Stimulated activated naive B cell treated with anti-CD40 and anti-IgM and Interleukin-4, amounts not matched to agents 10 μg/mL and 1 μg/mL and 100 μg/mL, for 72 hours (primary cell): ENCODE measurements around the gene TMEM258.

Experiments
- ATAC-seq, 2 donors: fragments of 150-1000 bp; cut with Tn5 transposase; replicated peaks; 2 replicates each; pipeline ENCODE4 v1.10.0; 2021; ENCODE audit warnings: moderate library complexity in 1 of 2
- DNase-seq: peaks from one replicate; pipeline ENCODE4 v3.0.0; 2021
- H3K27ac Mint-ChIP-seq: one replicate; pipeline ENCODE4 v1.8.0; 2022; ENCODE audit warnings: mild to moderate bottlenecking, mixed read lengths
- H3K27me3 Mint-ChIP-seq, 2 donors: one replicate each; pipeline ENCODE4 v1.8.0; 2022; ENCODE audit warnings: mixed read lengths in 2 of 2
- H3K36me3 Mint-ChIP-seq, 2 donors: one replicate each; pipeline ENCODE4 v1.8.0; 2022; ENCODE audit warnings: mixed read lengths in 2 of 2, mild to moderate bottlenecking in 1 of 2
- H3K4me1 Mint-ChIP-seq, 2 donors: one replicate each; pipeline ENCODE4 v1.8.0; 2022; ENCODE audit warnings: mixed read lengths in 2 of 2, mild to moderate bottlenecking in 1 of 2
- H3K4me3 Mint-ChIP-seq, 2 donors: one replicate each; pipeline ENCODE4 v1.8.0; 2022; ENCODE audit warnings: mild to moderate bottlenecking in 2 of 2, mixed read lengths in 2 of 2, moderate library complexity in 1 of 2
- H3K9me3 Mint-ChIP-seq, 2 donors: one replicate each; pipeline ENCODE4 v1.8.0; 2022; ENCODE audit warnings: mixed read lengths in 2 of 2, mild to moderate bottlenecking in 1 of 2

Gene TMEM258

GRCh38 chr11:61779666-61780525 lies 12.5 kb downstream of the TMEM258 start:
- Mint-ChIP-seq H3K9me3 (no peaks in the 10 kb centered on the region), H3K27ac (peak overlapping the region; percentile 74), H3K27me3 (peaks cover 26 to 31% of the 10 kb centered on the region in 2 donors), H3K4me3 (no peak overlapping the region), H3K36me3 (peaks cover 19 to 32% of the 10 kb centered on the region in 2 donors), H3K4me1 (peaks cover 19 to 27% of the 10 kb centered on the region in 2 donors)
- ATAC-seq = no peak
- no peak for DNase-seq

GRCh38 chr11:61778920-61779650 lies 13.3 kb downstream of the TMEM258 start:
- Mint-ChIP-seq H3K36me3 (peaks cover 11 to 24% of the 10 kb centered on the region in 2 donors), H3K9me3 (no peaks in the 10 kb centered on the region), H3K27ac (no peak overlapping the region), H3K4me3 (no peak overlapping the region), H3K27me3 (peaks cover 31 to 35% of the 10 kb centered on the region in 2 donors), H3K4me1 (peaks cover 14 to 19% of the 10 kb centered on the region in 2 donors)
- DNase-seq (no peak), ATAC-seq (no peak)

GRCh38 chr11:61778357-61778886 lies 14.0 kb downstream of the TMEM258 start:
- H3K36me3 Mint-ChIP-seq = peaks cover 8 to 17% of the 10 kb centered on the region in 2 donors

DNA sequence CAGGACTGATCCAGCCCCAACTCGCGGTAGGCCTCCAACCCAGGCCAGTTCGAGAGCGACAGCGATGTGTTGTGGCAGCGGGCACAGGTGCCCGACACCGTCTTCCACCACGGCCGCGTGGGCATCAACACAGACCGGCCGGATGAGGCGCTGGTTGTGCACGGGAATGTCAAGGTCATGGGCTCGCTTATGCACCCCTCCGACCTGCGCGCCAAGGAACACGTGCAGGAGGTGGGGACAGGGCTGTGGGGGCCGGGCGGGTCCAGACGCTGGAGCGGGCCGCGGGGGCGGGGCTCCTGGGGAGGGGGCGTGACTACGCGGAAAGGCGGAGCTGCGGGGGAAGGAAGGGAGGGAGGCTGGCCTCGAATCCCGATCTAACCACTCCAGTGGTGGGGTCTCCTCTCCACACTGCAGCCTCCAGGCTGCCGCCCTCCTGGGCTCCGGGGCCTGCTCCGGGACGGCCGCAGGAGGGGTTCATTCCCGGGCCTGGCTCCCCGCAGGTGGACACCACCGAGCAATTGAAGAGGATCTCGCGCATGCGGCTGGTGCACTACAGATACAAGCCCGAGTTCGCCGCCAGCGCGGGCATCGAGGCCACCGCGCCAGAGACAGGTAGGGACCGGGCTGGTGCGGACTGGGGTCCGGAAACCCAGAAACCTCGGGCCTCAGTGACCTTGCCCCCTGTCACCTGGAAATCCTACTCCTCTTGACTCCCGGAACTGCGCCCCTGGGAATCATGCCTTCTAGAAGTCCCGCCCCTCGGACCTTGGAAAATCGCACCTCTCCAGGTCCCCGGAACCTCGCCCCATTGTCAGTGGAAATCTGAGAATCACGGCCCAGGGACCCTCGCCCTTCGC lies 14.9 kb downstream of the TMEM258 start:
- Mint-ChIP-seq H3K27me3 (peaks cover 31 to 39% of the 10 kb centered on the region in 2 donors), H3K4me3 (peak overlapping the region; percentile 57 to 60), H3K4me1 (peaks cover 12 to 19% of the 10 kb centered on the region in 2 donors), H3K36me3 (peaks cover 6 to 11% of the 10 kb centered on the region in 2 donors), H3K27ac (no peak overlapping the region), H3K9me3 (no peaks in the 10 kb centered on the region)
- peak; percentile 44 to 55 for ATAC-seq
- peak; percentile 16 for DNase-seq

More at GRCh38 chr11:61778357-61778886, 14.0 kb downstream of the TMEM258 start:
- no peak overlapping the region for H3K4me3 Mint-ChIP-seq
- no peaks in the 10 kb centered on the region for H3K9me3 Mint-ChIP-seq
- H3K4me1 Mint-ChIP-seq = peaks cover 12 to 19% of the 10 kb centered on the region in 2 donors
- DNase-seq (no peak), ATAC-seq (no peak)
- H3K27me3 Mint-ChIP-seq = peaks cover 31 to 35% of the 10 kb centered on the region in 2 donors
- no peak overlapping the region for H3K27ac Mint-ChIP-seq

DNA sequence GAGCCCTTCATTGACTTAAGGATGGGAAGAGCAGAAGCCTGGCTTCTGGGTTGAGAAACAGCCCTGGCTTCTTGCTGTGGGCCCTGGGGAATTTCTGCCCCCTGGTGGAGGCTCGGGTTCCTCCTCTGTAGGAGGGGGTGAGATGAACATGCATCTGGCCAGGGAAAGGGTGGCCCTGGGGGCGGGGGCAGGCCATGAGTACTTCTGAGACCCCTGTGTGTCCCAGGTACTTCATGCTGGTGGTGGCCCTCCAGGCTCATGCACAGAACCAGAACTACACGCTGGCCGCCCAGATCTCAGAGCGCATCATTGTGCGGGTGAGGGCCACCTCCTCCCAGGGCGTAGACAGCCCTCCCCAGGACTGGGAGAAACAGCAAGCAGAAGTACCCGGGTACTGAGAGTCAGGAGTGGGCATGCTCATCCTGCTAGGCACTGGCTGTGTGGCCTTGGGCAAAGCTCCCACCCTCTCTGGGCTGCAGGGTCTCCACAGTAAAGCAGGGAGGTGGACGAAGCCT lies 15.8 kb downstream of the TMEM258 start:
- DNase-seq = peak; percentile 38
- H3K4me1 Mint-ChIP-seq = peaks cover 12 to 19% of the 10 kb centered on the region in 2 donors
- no peak overlapping the region for H3K27ac Mint-ChIP-seq

DNA sequence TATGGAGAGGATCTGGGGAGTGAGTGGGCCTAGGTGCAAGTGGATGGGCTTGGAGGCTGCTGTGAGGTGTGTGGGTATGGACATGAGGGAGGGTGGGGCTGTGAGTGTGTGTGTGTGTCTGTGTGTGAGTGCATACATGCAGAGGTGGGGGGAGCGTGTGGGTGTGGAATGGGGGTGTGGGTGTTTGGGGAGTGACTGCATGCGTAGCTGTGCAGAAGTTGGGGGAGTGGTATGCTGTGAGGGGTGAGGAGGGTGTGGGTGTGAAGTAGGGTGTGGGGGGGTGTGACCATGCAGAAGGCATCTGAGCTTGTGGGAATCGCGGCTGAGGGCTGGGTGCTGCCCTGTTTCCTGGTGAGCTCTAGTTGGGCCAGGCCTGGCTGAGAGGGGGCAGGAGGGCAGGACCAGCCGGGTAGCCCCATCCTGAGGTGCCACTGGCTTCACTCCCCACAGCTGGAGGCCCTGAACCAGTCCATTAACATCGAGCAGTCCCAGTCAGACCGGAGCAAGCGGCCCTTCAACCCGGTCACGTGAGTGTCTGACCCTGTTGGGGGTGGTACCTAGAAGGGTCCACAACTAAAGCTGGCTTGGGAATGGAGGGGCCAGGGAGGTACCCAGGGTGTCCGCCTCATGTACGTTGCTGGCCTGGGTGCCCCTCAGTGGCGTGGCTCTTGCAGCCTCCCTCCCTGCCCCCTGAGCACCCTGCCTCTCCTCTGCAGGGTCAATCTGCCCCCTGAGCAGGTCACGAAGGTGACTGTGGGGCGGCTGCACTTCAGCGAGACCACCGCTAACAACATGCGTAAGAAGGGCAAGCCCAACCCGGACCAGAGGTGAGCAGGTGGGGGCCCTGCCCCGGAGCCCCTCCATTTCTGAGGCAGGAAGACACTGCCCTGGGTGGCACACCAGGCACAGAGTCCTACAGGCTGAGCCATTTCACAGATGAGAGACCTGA lies 16.5 kb downstream of the TMEM258 start:
- peak overlapping the region in 1 of 2 donors; percentile 1 for H3K4me3 Mint-ChIP-seq
- H3K9me3 Mint-ChIP-seq = no peaks in the 10 kb centered on the region
- H3K27me3 Mint-ChIP-seq = peaks cover 31 to 39% of the 10 kb centered on the region in 2 donors
- H3K36me3 Mint-ChIP-seq = peaks cover 2 to 9% of the 10 kb centered on the region in 2 donors
- peaks cover 12 to 19% of the 10 kb centered on the region in 2 donors for H3K4me1 Mint-ChIP-seq
- no peak overlapping the region for H3K27ac Mint-ChIP-seq
- DNase-seq (no peak), ATAC-seq (no peak)

More for the DNA sequence above, 15.8 kb downstream of the TMEM258 start:
- Mint-ChIP-seq H3K4me3 (peak overlapping the region; percentile 57 to 60), H3K9me3 (no peaks in the 10 kb centered on the region), H3K36me3 (peaks cover 2 to 9% of the 10 kb centered on the region in 2 donors), H3K27me3 (peaks cover 31 to 39% of the 10 kb centered on the region in 2 donors)
- peak; percentile 81 to 84 for ATAC-seq

DNA sequence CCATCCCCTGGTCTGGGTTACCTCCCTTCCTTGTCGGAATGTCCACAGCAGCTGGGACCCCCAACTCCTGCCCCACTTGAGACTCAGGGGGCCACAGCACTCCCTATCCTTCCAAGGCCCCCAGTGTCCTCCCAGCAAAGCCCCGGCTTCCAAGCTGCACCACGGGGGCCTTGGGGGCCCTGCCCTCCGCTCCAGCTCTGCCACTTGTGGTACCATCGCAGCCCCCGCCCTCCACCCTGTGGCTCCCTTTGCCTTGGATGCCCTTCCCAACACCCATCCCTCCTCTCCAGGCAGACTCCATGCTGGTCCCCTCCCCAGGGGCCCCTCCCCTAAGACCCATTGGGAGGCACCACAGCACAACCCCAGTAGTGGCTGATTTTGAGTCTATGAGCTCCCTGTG lies 17.3 kb downstream of the TMEM258 start:
- ATAC-seq (no peak), DNase-seq (no peak)
- peaks cover 31 to 39% of the 10 kb centered on the region in 2 donors for H3K27me3 Mint-ChIP-seq
- peak overlapping the region; percentile 80 for H3K27ac Mint-ChIP-seq
- no peaks in the 10 kb centered on the region for H3K9me3 Mint-ChIP-seq
- peaks cover 2 to 9% of the 10 kb centered on the region in 2 donors for H3K36me3 Mint-ChIP-seq
- H3K4me3 Mint-ChIP-seq = peak overlapping the region in 1 of 2 donors; percentile 1
- peaks cover 12 to 19% of the 10 kb centered on the region in 2 donors for H3K4me1 Mint-ChIP-seq

- peaks cover 31 to 35% of the 10 kb centered on the region in 2 donors for H3K27me3 Mint-ChIP-seq
- H3K36me3 Mint-ChIP-seq = peaks cover 0 to 5% of the 10 kb centered on the region in 2 donors
- no peak for ATAC-seq
Measured at GRCh38 chr11:61774411-61774810, 18.0 kb downstream of the TMEM258 start.

GRCh38 chr11:61773809-61774208 lies 18.6 kb downstream of the TMEM258 start:
- H3K27me3 Mint-ChIP-seq = peaks cover 31 to 35% of the 10 kb centered on the region in 2 donors
- ATAC-seq (no peak), DNase-seq (no peak)
- H3K9me3 Mint-ChIP-seq = no peaks in the 10 kb centered on the region
- H3K4me1 Mint-ChIP-seq = peaks cover 12 to 19% of the 10 kb centered on the region in 2 donors
- H3K4me3 Mint-ChIP-seq = no peak overlapping the region
- H3K36me3 Mint-ChIP-seq = peaks cover 0 to 5% of the 10 kb centered on the region in 2 donors
- no peak overlapping the region for H3K27ac Mint-ChIP-seq

More at GRCh38 chr11:61774411-61774810, 18.0 kb downstream of the TMEM258 start:
- H3K4me1 Mint-ChIP-seq = peaks cover 12 to 19% of the 10 kb centered on the region in 2 donors
- DNase-seq = no peak
- H3K9me3 Mint-ChIP-seq = no peaks in the 10 kb centered on the region
- H3K4me3 Mint-ChIP-seq = no peak overlapping the region
- H3K27ac Mint-ChIP-seq = peak overlapping the region; percentile 80

DNA sequence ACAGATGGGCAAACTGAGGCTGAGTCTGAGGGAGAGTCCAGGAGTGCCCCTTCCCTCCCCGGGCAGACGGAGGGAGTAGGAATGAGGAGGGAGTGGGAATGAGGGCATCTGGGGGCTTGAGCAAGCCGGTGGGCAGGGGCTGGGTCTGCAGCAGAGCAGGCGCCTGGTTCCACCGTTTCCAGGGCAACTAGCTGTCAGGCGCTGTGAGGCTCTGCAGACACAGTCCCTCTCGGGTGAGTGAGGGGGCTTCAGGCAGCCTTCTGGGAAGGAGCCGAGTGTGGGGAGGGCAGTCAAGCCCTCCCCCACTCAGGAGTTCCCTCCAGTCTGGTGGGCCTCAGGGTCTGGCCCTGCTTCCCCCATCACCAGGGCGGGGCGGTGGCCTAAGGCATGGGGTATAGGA lies 19.0 kb downstream of the TMEM258 start:
- DNase-seq = no peak
- Mint-ChIP-seq H3K27me3 (peaks cover 30 to 31% of the 10 kb centered on the region in 2 donors), H3K36me3 (peaks cover 0 to under 1% of the 10 kb centered on the region in 2 donors), H3K4me3 (no peak overlapping the region), H3K27ac (no peak overlapping the region), H3K9me3 (no peaks in the 10 kb centered on the region), H3K4me1 (peaks cover 11 to 19% of the 10 kb centered on the region in 2 donors)
- no peak for ATAC-seq

- Mint-ChIP-seq H3K27me3 (peaks cover 23% of the 10 kb centered on the region in 2 donors), H3K9me3 (no peaks in the 10 kb centered on the region), H3K4me1 (peaks cover 8 to 10% of the 10 kb centered on the region in 2 donors), H3K4me3 (no peak overlapping the region), H3K36me3 (no peaks in the 10 kb centered on the region), H3K27ac (no peak overlapping the region)
- ATAC-seq = no peak
- DNase-seq = no peak
Measured at GRCh38 chr11:61771985-61772455, 20.4 kb downstream of the TMEM258 start.

- DNase-seq (no peak), ATAC-seq (no peak)
- peaks cover 18% of the 10 kb centered on the region in 2 donors for H3K27me3 Mint-ChIP-seq
- no peak overlapping the region for H3K4me3 Mint-ChIP-seq
- no peaks in the 10 kb centered on the region for H3K9me3 Mint-ChIP-seq
- peaks cover 3 to 6% of the 10 kb centered on the region in 2 donors for H3K4me1 Mint-ChIP-seq
- no peak overlapping the region for H3K27ac Mint-ChIP-seq
- H3K36me3 Mint-ChIP-seq = no peaks in the 10 kb centered on the region
Measured at GRCh38 chr11:61771195-61771894, 21.1 kb downstream of the TMEM258 start.
